CD4-positive, alpha-beta T cell treated with Interleukin-10 for 1 hour (primary cell): ENCODE results near the gene ESYT2.

Experiments
- DNase-seq: peaks from one replicate; pipeline ENCODE4 v3.0.0-alpha.2; 2020

Gene ESYT2

DNA sequence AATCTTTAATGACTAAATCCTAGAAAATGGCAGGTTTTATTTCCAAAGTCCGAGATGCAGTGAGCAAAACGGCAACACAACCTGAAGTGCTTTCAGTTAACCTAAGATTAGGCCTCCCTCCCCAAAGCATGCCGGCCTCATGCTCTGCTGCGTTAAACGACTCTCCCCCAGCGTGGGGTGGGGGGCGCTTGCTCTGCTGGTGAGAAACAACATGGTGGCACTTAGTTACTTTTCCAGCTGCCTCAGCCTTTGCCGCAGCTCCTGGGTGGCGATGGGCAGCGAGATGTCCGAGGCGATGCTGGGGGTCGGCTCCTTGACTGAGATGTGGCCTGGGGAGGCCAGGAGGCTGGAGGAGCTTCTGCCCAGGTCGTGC lies 88.0 kb downstream of the ESYT2 start:
- no peak for DNase-seq

DNA sequence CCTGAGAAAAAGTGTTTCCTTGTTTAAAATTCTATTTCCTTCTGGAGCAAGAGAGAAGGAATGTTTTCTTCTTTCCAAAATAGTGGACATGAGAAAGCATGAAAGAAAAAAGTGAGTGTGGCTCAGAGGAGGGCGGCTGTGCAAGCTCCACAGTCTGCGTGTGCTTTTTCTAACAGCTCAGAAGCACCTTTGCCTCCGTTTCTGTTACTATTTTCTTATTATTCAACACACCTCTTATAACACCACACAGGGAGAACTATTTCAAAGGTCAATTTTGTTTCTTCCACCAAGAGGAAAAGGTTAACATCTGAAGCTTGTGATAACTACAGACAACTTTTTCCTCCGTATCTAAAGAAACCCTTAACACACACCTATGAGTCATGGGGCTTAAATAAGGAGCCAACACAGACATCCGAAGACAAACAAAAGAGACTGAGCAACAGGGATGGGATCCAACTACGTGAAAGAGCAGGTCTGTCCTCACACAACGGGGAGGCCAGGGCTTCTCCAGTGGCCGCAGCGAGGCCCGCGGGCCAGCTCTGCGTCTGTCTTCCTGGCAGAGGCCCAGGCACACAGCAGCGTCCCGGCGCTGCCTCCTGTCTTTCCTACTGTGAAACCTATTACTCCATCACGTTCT lies 88.5 kb downstream of the ESYT2 start:
- DNase-seq: no peak

DNA sequence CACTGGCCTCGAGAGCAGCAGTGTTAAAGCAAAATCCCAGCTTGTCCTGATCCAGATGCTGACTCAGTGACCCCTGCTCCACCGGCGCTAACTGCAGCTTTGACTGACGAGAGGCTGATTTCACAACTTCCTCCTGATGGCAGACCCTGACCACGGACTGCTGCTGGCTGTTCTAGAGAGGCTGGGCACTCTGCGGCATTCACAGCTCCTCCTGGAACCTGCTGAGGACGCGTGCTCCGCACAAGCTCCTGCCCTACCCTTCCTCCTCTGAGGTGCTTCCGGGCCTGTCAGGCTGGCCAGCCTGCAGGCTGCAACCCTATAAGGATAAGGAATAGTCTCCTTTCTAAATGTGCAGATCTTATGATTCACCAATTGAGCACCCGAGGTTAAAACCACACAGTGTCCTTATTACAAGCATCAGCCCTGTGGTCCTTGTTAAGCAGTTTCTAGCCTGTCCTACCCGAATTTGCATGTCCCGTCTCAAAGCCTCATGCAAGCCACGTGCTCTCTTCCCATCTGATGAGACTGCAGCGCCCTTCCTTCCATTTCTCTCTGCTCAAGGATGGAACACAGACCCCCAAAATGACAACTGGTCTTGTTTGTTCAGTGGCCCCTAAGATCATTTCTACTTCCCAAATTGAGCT lies 89.2 kb downstream of the ESYT2 start:
- no peak for DNase-seq

- DNase-seq: no peak
Measured at GRCh38 chr7:158738841-158739240, 90.5 kb downstream of the ESYT2 start.

DNA sequence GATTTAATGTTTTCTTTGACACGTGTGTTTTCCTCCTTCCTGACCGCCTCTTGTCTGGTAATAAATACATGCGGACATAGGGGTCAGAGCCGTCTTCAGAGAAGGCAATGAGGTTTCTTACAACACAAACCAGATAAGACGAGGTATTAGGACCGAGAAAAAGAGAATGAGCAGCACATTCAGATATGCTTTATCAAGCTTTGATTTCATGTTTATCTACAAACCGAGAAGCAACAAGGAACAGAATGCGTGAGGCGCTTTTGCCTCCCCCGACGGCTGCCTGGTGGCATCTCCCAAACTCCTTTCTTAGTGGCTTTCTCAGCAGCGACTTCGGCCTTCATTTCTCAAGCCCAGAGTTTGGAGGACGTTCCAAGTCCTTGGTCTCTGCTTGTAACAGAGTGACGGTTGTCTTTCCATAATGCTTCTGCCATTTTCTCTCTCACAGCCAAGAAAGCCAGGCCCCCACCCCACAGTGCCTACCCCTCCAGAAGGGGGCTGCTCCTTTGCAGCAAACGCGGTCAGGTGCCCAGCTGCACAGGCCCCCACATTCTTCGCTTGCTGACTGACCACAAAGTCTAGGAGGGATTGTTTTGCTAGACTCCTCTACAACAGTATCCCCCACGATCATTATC lies 92.1 kb downstream of the ESYT2 start:
- DNase-seq: no peak

- no peak for DNase-seq
Measured at GRCh38 chr7:158735935-158736334, 93.4 kb downstream of the ESYT2 start.

DNA sequence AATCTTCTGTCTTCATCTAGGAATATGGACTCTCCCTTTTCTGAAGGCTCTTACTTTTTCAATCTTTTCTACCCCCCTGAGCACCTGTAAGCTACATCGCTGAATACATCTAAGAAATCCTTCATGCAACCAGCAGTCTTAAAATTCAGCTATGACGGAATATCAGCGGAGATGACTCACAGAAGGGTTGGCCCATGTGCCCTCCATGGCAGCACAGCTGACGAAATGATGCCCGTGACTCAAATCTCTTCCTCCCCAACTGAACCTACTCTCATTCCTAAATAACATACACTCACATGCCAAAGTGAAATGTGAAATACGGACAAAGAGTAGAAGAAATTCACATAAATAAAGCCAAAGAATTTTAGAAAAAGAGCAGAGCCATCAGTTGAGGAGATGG lies 94.4 kb downstream of the ESYT2 start:
- no peak for DNase-seq

GRCh38 chr7:158733775-158734494 lies 95.4 kb downstream of the ESYT2 start:
- DNase-seq: no peak

GRCh38 chr7:158733220-158733519 lies 96.1 kb downstream of the ESYT2 start:
- DNase-seq: no peak

DNA sequence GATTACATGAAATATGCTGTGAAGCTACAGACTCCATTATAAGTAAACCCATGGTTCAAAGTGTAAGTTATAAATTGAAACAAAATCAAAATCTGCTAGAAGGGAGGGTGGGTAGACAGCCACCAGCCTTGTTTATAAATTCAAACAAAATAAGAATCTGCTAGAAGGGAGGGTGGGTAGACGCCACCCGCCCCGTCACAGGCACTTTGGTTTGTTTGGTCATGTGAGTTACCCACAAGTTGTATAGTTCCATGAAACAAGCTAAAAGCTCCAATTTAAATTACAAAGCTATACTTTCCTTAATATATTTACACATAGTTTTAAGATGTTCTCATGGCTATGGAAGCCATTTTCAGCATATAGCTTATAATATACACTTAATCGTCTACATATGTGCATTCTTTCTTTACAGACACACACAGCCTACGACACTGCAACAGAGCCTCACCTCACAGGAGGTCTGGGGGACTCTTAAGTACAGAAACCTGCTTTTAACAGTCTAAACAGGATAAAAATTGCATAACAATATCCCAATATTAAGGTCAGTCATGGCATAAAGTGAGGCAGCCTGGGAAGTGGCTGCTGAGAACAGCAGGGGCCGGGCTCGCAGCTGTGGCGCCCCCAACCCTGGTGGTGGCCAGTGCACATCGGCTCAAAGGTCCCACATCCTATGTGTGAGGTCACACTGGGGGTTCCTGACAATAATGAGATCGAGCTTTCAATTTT lies 96.7 kb downstream of the ESYT2 start:
- DNase-seq: no peak

DNA sequence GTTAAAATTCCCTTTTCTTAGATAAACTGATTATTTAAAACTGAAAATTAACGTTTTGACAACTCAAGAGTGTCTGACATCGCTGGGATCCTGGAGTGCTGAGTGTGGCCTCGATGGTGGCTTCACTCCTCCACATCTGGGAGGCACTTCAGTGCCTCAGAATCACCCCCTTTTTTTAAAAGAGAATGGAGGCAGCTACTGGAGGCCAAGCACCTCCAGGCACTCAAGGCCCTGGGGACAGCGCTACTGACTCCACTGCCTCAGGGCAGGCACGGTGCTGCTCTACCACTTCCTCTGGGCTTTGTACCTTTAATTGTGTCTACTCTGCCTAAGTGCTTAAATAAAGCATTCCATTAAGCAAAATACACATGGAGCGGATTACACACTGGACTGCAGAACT lies 97.5 kb downstream of the ESYT2 start:
- DNase-seq: no peak

DNA sequence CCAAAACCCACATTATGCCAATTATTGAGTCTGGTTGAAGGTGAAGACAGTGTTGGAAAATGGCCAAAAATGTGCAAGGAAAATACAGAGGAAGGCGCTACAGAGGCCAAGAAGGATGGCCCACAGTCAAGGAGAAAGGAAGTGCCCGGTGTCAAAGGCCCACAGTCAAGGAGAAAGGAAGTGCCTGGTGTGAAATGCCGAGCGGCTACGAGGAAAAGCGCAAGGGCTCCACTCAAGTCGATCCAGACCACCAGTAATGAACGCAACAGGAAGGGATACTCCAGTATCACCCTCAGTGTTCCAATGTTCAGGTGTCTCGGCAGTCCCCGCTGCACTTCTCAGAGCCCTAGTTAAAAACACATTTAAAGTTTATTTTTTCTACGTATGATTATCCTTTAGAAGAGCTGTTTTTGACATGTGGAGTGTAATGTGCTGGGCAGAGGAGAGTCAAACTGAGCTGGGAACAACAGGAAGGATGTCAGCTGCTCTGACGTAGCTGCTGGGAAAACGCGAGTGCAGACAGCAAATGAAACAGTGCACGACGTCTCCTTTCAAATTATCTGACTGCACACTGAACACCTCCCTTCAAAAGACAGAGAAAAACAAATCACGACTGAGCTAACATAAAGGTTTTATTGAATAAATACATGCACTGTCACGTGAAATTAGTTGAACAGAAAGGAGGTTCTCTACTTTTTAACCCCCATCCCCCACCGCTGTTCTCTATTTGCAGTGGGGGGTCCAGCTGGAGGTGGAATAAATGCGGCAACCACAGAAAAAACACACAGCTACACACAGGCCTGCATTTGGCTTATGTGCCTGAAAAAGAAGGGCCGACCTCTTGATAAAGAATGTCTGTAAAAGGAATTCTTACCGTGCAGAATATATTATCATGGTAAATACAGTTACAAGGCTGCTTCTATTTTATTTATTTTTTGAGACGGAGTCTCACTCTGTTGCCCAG lies 98.6 kb downstream of the ESYT2 start:
- DNase-seq: no peak

DNA sequence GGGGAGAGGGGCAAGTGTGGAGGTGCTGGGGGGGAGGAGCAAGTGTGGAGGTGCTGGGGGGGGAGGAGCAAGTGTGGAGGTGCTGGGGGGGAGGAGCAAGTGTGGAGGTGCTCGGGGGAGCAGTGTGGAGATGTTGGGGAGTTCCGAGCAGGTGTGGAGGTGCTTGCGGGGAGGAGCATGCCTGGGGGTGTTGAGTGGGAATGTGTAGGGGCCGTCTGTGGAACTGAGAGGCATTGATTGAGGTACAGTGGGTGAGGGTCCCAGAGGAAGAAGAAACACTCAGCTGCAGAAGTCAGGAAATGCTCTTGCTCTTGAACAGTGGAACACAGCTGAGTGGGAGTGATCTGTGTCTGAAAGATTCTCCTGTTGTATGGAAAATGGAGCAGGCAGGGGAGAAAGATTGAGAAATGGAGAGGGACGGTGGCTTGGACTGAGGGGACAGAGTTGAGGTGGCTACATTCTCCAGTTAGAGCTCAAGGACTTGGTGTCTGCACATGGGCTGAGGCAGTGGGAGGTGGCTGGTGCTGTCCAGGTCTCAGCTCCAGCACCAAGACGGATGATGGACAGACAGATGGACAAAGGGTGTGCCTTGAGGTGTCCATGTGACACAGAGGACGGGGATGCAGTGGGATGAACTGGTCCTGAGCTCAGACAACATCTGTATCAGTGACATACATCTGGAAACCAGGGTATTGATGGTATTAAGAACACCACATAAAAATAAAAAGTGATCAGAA lies 99.5 kb downstream of the ESYT2 start:
- DNase-seq: no peak

DNA sequence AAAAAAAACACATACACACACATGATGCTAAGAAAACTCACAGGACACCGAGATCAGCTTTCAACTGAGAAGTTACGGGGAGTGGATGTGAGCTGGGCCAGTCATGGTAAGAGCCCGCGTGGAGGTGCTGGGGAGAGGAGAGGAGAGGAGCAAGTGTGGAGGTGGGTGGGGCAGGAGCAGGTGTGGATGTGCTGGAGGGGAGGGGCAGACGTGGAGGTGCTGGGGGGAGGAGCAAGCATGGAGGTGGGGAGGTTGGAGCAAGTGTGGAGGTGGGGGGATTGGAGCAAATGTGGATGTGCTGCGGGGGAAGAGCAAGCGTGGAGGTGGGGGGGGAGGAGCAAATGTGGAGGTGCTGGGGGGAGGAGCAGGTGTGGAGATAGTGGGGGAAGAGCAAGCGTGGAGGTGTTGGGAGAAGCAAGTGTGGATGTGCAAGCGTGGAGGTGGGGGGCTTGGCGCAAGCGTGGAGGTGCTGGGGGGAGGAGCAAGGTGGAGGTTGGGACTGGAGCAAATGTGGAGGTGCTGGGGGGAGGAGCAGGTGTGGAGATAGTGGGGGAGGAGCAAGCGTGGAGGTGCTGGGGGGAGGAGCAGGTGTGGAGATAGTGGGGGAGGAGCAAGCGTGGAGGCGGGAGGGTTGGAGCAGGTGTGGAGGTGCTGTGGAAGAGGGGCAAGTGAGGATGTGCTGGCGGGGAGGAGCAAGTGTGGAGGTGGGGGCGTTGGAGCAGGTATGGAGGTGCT lies 100.2 kb downstream of the ESYT2 start:
- DNase-seq: no peak

DNA sequence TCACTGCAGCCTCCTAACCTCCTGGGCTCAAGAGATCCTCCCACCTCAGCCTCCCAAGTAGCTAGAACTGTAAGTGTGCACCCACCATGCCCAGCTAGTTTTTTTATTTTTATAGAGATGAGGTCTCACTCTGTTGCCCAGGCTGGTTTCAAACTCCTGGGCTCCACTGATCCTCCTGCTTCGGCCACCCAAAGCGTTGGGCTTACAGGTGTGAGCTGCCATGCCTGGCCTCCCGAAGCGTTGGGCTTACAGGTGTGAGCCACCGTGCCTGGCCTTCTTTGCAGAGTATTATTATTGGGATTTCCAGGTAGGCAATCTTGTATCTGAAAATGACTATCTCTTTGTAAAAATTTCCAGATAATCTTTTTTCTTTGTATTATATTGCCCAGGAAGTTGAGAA lies 101.6 kb downstream of the ESYT2 start:
- no peak for DNase-seq

DNA sequence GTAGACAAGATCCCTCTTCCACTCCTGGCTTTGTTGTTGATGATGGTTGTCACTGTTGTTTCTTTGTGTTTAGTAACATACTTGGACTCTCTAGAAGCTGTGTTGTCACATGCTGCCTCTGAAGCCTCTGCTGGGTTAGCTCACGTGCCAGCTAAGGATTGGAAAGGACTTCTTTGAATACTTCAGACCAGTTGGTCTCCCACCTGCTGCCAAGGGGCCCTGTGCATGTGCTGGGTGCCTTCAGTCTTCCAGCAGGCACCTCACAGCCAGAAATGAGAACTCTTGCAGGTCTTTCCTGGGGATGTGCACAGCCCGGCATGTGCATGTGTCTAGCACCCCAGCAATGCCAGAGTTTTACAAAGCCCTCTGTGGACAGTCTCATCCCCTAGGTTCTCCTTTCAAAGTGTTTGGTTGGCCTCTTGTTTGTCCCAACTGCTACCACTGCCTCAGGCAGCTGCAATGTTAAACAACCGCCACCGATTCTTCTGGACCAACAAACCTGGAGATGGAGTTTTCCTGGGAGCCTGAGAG lies 103.0 kb downstream of the ESYT2 start:
- DNase-seq: no peak

DNA sequence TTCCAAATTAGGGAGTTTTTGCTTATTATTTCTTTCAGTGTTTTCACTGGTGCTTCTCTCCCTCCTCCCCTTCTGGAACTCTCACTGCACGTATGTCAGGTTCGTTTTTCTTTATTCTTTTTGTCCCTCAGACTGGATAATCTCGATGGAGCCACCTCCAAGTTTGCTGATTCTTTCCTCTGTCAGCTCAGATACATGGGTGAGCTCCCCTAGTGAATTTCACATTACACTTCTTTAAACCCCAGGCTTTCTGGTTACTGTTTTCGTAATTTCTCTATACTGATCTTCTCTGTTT lies 103.9 kb downstream of the ESYT2 start:
- no peak for DNase-seq

GRCh38 chr7:158724658-158725505 lies 104.4 kb downstream of the ESYT2 start:
- DNase-seq: no peak

- no peak for DNase-seq
Measured at GRCh38 chr7:158723714-158724385, 105.5 kb downstream of the ESYT2 start.
